Naive B cell (primary cell): ENCODE data around the gene NOL6. TPM values are rescaled to one million over a fixed set of nuclear protein-coding genes. Genes with fewer than 3 reads are reported as not detected.
"Not testable (repeated sequence)": the region's sequence is repeated elsewhere in the genome, so short reads cannot be mapped to it uniquely, and the experiment has no call there.

ENCODE experiments used
- ATAC-seq, 2 donors: fragments of 150-1000 bp; cut with Tn5 transposase; 2 replicates each; pipeline ENCODE4 v1.10.0; 2021; ENCODE audit warnings: low read depth in 2 of 2, mild to moderate bottlenecking in 2 of 2, moderate library complexity in 2 of 2
- DNase-seq: peaks from one replicate; pipeline ENCODE4 v3.0.0; 2022
- H3K27ac Mint-ChIP-seq, 6 donors: one replicate each; pipeline ENCODE4 v1.8.0; 2020 to 2022; ENCODE audit warnings: mild to moderate bottlenecking in 6 of 6, mixed read lengths in 6 of 6, moderate library complexity in 5 of 6, inconsistent platforms in 2 of 6
- H3K27me3 Mint-ChIP-seq, 3 donors: one replicate each; pipeline ENCODE4 v1.8.0; 2021 to 2022; ENCODE audit warnings: mixed read lengths in 3 of 3, mild to moderate bottlenecking in 1 of 3
- H3K36me3 Mint-ChIP-seq, 2 donors: one replicate each; pipeline ENCODE4 v1.8.0; 2020 to 2022; ENCODE audit warnings: mixed read lengths in 2 of 2, inconsistent platforms in 1 of 2, mild to moderate bottlenecking in 1 of 2
- H3K4me1 Mint-ChIP-seq, 3 donors: one replicate each; pipeline ENCODE4 v1.8.0; 2020 to 2022; ENCODE audit warnings: mixed read lengths in 3 of 3, inconsistent platforms in 1 of 3, mild to moderate bottlenecking in 1 of 3, moderate library complexity in 1 of 3
- H3K4me3 Mint-ChIP-seq, 8 donors: one replicate each; pipeline ENCODE4 v1.8.0; 2020 to 2022; ENCODE audit warnings: mild to moderate bottlenecking in 8 of 8, mixed read lengths in 8 of 8, moderate library complexity in 8 of 8, inconsistent platforms in 2 of 8
- H3K9me3 Mint-ChIP-seq, 7 donors: one replicate each; pipeline ENCODE4 v1.8.0; 2020 to 2022; ENCODE audit warnings: mixed read lengths in 7 of 7, mild to moderate bottlenecking in 5 of 7, inconsistent platforms in 2 of 7, moderate library complexity in 1 of 7
- polyA plus RNA-seq, 6 donors: library from polyadenylated mRNA; unstranded; fragments of 300-500 nt; fragmentation: Illumina TruSeq; gene quantifications; one replicate each; pipeline ENCODE4 v1.2.3, GENCODE V29; 2021; ENCODE audit warnings: low read depth in 6 of 6

Gene NOL6
- polyA plus RNA-seq, 6 donors from 2014 or later: 5.7 to 23.9 (median 11.4) TPM

DNA sequence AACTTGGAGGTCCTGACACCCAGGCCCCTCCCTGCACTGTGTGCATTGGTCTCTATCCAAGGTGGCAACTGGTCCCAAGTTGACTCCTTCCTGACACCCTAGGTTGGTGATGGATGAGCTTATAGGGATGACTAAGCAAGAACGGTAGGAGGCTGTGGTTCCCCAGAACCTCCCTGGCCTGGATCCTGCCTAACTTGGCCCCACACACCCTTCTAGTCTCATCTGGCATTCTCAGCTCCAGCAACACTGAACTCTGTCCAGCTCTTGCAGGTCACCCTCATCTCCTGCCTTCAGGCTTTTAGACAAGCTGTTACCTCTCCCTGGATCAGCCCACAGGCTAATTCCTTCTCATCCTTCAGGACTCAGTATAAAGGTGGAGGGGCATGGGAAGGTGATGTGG, 42.8 kb downstream of the NOL6 start:
- H3K36me3 Mint-ChIP-seq: no peaks in the 10 kb centered on the region
- H3K9me3 Mint-ChIP-seq: no peaks in the 10 kb centered on the region
- DNase-seq (no peak), ATAC-seq (no peak)
- no peak overlapping the region for H3K4me3 Mint-ChIP-seq
- no peak overlapping the region for H3K27ac Mint-ChIP-seq
- H3K27me3 Mint-ChIP-seq: peaks cover 9 to 18% (median 12%) of the 10 kb centered on the region in 3 donors
- no peaks in the 10 kb centered on the region for H3K4me1 Mint-ChIP-seq

DNA sequence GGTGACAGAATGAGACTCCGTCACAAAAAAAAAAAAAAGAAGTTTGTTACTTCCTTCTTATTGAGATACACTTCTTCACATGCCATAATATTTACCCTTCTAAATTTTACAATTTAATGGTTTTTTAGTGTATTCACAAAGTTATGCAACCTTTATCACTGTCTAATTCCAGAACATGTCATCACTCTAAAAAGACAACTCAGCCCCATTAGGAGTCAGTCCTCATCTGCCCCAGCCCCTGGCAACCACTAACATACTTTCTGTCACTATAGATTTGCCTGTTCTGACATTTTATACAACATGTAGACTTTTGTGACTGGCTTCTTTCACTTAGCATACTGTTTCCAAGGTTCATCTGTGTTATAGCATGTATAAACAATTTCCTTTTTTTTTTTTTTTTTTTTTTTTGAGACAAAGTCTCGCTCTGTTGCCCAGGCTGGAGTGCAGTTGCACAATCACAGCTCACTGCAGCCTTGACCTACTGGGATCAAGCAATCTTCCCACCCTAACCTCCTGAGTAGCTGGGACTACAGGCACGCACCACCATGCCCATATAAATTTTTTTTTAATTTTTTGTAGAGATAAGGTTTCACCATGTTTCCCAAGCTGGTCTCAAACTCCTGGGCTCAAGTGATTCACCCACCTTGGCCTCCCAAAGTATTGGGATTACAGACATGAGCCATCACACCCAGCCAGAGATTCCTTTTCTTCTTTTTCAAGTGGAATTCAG, 44.3 kb downstream of the NOL6 start:
- ATAC-seq (no peak), DNase-seq (no peak)
- no peaks in the 10 kb centered on the region for H3K36me3 Mint-ChIP-seq
- peaks cover 6 to 11% (median 9%) of the 10 kb centered on the region in 3 donors for H3K27me3 Mint-ChIP-seq
- H3K4me1 Mint-ChIP-seq: no peaks in the 10 kb centered on the region
- peaks cover 0 to 2% (median 0%) of the 10 kb centered on the region in 7 donors for H3K9me3 Mint-ChIP-seq
- H3K4me3 Mint-ChIP-seq: no peak overlapping the region
- peak overlapping the region in 1 of 6 donors; percentile 42 for H3K27ac Mint-ChIP-seq

DNA sequence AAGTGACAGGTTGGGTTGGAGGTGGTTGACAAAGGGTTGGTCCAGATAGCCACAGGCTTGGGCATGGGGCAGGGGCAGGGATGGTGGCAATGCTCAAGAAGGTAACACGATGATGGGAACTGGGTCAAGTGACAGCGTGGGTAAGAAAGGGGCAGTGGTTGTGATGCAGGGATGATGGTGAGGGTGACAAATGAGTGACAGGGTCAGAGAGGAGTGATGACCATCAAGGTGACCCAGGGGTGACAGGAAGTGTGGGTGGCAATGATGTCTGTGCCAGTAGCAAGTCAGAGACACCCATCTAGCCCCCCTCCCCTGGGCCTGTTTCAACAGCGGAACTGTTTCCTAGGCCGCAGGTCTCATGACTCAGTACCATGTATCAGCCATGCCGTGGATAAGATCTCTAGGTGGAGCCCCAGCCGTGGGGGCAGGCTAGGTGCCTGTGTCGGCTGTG, 46.9 kb downstream of the NOL6 start:
- Mint-ChIP-seq H3K36me3 (no peaks in the 10 kb centered on the region), H3K4me1 (no peaks in the 10 kb centered on the region), H3K9me3 (peaks cover 0 to 2% (median 0%) of the 10 kb centered on the region in 7 donors), H3K27ac (no peak overlapping the region), H3K4me3 (no peak overlapping the region), H3K27me3 (peaks cover 0 to 6% (median 5%) of the 10 kb centered on the region in 3 donors)
- DNase-seq (no peak), ATAC-seq (no peak)

DNA sequence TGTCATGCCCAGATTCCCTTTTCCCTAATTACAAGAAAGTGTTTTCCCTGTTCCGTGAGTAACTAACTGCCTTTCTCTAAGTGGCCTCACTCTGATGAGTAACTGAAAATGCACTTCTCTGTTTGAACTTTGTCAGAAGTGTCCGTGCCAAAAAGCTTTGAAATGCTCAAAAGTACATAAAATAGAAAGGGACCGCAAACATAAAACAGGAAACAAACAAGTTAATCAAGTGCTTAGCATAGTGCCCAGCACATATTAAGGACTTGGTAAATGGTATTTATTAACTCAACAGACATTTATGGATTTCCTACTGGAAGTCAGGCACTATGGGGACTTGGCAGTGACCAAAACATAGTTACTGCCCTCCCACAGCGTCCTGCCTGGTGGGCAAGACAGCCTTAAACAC, 48.6 kb downstream of the NOL6 start:
- Mint-ChIP-seq H3K4me1 (no peaks in the 10 kb centered on the region), H3K4me3 (peak overlapping the region in 1 of 8 donors; percentile 23), H3K27me3 (peaks cover 0 to 6% (median 5%) of the 10 kb centered on the region in 3 donors), H3K27ac (peak overlapping the region in 1 of 6 donors; percentile 57), H3K9me3 (peaks cover 0 to 2% (median 0%) of the 10 kb centered on the region in 7 donors), H3K36me3 (no peaks in the 10 kb centered on the region)
- ATAC-seq (no peak), DNase-seq (no peak)

DNA sequence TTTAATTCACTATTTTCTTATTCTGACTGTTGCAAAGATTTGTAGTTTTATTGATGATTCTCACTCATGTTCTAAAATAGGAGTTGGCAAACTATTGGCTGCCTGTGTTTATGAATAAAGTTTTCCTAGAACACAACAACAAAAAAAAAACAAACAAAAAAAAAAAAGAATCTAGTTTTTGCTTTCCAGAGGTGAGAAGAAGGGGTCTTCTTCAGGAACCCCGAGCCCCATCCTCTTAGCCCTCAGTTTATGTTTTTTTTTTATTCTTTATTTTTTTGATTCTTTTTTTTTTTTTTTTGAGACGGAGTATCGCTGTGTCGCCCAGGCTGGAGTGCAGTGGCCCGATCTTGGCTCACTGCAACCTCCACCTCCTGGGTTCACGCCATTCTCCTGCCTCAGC, 49.2 kb downstream of the NOL6 start:
- DNase-seq, ATAC-seq, H3K9me3 Mint-ChIP-seq, H3K36me3 Mint-ChIP-seq, H3K27me3 Mint-ChIP-seq, H3K4me1 Mint-ChIP-seq, H3K27ac Mint-ChIP-seq, H3K4me3 Mint-ChIP-seq: not testable (repeated sequence)

DNA sequence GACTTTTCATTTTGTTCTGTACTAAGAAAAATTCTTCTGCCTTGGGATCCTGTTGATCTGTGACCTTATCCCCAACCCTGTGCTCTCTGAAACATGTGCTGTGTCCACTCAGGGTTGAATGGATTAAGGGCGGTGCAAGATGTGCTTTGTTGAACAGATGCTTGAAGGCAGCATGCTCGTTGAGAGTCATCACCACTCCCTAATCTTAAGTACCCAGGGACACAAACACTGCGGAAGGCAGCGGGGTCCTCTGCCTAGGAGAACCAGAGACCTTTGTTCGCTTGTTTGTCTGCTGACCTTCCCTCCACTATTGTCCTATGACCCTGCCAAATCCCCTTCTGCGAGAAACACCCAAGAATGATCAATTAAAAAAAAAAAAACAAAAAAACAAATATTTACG, 49.7 kb downstream of the NOL6 start:
- DNase-seq, H3K27me3 Mint-ChIP-seq, H3K9me3 Mint-ChIP-seq, H3K36me3 Mint-ChIP-seq, H3K4me3 Mint-ChIP-seq, H3K4me1 Mint-ChIP-seq, ATAC-seq: not testable (repeated sequence)
- peak overlapping the region in 1 of 6 donors; percentile 42 for H3K27ac Mint-ChIP-seq

DNA sequence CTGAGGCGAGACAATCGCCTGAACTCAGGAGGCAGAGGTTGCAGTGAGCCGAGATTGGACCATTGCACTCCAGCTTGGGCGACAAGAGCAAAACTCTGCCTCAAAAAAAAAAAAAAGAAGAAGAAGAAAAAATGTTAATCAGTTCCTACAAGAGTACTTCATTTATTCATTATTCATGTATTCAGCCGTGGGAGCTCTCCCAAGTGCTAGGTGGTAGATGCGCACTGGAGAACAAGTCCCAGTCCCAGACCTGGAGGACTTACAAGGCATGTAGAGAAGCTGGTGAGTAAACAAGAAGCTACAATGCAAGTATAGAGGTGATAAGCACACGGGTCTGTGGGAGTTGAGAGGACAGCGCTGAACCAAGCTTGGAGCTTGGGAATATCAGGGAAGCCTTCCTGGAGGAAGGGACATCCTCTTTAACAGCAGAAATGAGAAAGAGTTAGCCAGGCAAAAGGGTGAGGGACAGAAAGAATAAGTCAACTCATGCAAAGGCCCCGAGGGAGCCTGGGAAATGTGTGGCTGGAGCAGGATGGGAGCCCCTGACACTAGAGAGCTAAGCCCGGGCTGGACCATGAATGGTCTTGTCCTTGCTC, 53.9 kb downstream of the NOL6 start:
- Mint-ChIP-seq H3K4me1 (peaks cover 0 to 1% (median 0%) of the 10 kb centered on the region in 3 donors), H3K27me3 (peaks cover 0 to 31% (median 15%) of the 10 kb centered on the region in 3 donors), H3K4me3 (no peak overlapping the region), H3K27ac (peak overlapping the region in 1 of 6 donors; percentile 62), H3K36me3 (no peaks in the 10 kb centered on the region), H3K9me3 (no peaks in the 10 kb centered on the region)
- ATAC-seq (no peak), DNase-seq (no peak)

DNA sequence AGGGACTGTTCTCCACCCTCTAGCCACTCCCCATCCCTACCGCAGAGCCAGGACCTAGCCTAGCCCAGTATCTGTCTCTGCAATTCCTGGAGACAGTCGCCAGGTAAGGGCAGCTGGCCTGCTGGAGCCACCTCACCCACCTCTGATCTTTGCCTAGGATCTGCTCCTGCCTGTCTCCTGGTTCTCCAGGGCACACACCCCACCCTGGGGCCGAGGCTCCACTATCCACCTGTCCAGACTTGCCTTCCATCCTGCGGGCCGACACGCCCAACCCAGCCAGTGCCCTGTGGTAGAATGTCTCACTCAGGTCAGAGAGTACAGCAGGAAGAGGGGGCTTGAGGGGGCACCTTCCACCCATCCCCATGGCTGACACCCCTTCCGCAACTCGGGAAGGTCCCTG, 55.6 kb downstream of the NOL6 start:
- H3K4me3 Mint-ChIP-seq: no peak overlapping the region
- H3K9me3 Mint-ChIP-seq: no peaks in the 10 kb centered on the region
- DNase-seq (no peak), ATAC-seq (no peak)
- no peak overlapping the region for H3K27ac Mint-ChIP-seq
- H3K27me3 Mint-ChIP-seq: peaks cover 0 to 31% (median 15%) of the 10 kb centered on the region in 3 donors
- no peaks in the 10 kb centered on the region for H3K36me3 Mint-ChIP-seq
- H3K4me1 Mint-ChIP-seq: peaks cover 0 to 1% (median 0%) of the 10 kb centered on the region in 3 donors

DNA sequence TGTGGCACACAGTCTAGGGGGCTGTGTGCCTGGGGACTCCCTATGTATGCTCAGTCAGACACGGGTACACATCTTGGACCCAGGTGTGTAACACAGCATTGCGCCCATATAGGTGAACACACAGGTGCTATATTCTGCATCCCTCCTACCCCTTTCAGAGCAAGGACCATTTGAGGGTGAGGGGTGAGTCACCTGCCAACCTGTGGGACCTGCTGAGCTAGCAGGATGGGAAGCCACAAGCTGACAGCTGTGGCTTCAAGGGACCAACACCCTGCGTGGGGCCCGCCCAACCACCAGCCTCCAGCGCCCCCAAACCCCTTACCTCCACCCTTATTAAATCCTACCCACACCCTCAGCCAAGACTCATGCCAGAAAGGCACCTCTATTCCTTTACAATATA, 56.7 kb downstream of the NOL6 start:
- DNase-seq: no peak
- Mint-ChIP-seq H3K4me3 (no peak overlapping the region), H3K36me3 (no peaks in the 10 kb centered on the region), H3K4me1 (peaks cover 0 to 1% (median 0%) of the 10 kb centered on the region in 3 donors), H3K9me3 (no peaks in the 10 kb centered on the region), H3K27me3 (peaks cover 0 to 31% (median 15%) of the 10 kb centered on the region in 3 donors), H3K27ac (no peak overlapping the region)
- ATAC-seq: no peak

DNA sequence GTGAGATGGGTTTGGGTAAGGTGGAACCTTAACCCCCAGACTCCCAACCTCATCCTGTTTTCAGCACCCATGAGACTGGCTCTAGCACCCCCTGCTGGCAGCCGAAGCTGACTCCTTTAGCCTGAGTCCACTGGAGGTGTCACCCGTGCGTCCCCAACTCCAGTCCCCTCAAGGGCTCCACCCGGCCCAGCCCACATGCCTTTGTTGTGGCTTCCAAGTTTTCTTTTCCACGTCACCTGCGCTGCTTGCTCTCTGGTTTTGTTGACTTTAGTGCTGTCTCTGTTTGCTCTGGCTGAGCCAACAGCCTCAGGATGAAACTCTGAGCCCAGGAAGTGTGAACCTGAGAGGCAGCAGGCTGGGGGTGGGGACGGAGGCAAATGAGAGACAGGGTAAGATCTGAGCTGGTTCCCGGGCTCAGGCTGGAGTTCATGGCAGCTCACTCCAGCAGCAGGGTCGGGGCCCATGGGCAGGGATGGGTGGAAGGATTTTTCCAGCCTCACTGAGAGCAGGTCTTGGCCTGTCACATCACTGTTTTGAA, 58.2 kb downstream of the NOL6 start:
- Mint-ChIP-seq H3K36me3 (no peaks in the 10 kb centered on the region), H3K27me3 (peaks cover 0 to 31% (median 15%) of the 10 kb centered on the region in 3 donors), H3K27ac (peak overlapping the region in 1 of 6 donors; percentile 25), H3K4me3 (no peak overlapping the region), H3K9me3 (no peaks in the 10 kb centered on the region), H3K4me1 (peaks cover 0 to 1% (median 0%) of the 10 kb centered on the region in 3 donors)
- DNase-seq: peak; percentile 21
- peak; percentile 40 to 49 for ATAC-seq

DNA sequence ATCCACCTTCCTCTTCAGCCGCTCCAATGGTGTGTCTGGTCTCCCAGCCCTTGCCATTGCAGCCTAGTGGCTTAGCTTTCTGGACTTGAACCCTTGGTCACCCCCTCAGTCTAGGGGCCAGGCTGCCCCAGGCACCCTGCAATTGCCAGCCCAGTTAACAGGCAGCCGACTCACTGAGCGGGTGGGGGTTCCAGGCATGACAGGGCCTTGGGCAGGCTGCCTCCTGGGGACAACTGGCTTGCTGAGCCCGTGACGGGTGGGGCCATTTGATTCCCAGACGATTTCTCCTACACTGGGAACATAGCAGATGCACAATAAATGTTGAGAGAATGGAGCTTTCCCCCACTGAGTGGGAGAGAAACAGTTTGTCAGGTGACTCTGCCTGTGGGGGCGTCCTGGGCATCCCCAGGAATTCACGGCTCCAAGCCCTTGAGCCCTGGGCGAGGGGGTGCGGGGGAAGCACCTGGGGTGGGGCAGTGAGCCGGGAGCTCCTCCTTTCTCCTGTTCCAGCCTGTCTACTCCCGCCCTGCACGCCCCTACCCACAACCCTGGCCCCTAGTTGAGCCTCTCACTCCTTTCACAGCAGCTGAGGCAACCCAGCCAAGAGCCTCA, 58.7 kb downstream of the NOL6 start:
- DNase-seq: no peak
- Mint-ChIP-seq H3K36me3 (no peaks in the 10 kb centered on the region), H3K4me1 (peaks cover 0 to 1% (median 0%) of the 10 kb centered on the region in 3 donors), H3K4me3 (no peak overlapping the region), H3K27me3 (peaks cover 0 to 31% (median 15%) of the 10 kb centered on the region in 3 donors), H3K27ac (peak overlapping the region in 2 of 6 donors; percentile 25 to 70), H3K9me3 (no peaks in the 10 kb centered on the region)
- ATAC-seq: no peak

DNA sequence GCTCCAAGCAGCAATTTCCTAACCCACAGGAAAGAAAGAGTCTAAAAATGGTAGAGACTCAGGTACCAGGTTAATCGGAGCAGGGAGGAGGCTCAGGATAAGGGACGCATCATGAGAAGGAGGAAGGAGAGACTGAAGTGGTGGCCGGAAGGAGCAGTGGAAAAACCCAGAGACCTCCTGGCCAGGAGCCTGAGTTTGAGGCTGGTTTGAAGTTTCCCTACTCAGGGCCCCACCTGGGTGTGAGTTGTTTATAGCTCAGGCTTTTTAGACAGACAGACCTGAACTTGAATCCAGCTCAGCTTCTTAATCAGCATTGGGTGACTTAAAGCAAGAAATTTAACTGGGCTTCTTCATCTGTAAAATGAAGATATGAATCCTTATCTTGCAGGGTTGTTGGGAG, 59.5 kb downstream of the NOL6 start:
- DNase-seq (no peak), ATAC-seq (no peak)
- no peaks in the 10 kb centered on the region for H3K36me3 Mint-ChIP-seq
- H3K4me3 Mint-ChIP-seq: no peak overlapping the region
- H3K9me3 Mint-ChIP-seq: no peaks in the 10 kb centered on the region
- peaks cover under 1 to 31% (median 15%) of the 10 kb centered on the region in 3 donors for H3K27me3 Mint-ChIP-seq
- no peak overlapping the region for H3K27ac Mint-ChIP-seq
- peaks cover 0 to 1% (median 0%) of the 10 kb centered on the region in 3 donors for H3K4me1 Mint-ChIP-seq
